ENCODE measurements around the gene POC1A. TPM values are rescaled to one million over a fixed set of nuclear protein-coding genes. Genes with fewer than 3 reads are reported as not detected.
"Not testable (repeated sequence)": the region's sequence is repeated elsewhere in the genome, so short reads cannot be mapped to it uniquely, and the experiment has no call there.

POC1A gene
- total RNA-seq, 1 donor from 2014 or later: 24.1 TPM

- no peaks in the 10 kb centered on the region for H3K27me3 Mint-ChIP-seq
- intact Hi-C loops (cut with micrococcal nuclease): loop anchor here (1.0 kb wide), 4 partner anchors 45 to 211 kb away; partner anchors contain the start of genes ALAS1, PARP3 and RPL29
- peak overlapping the region; percentile 92 for H3K4me3 Mint-ChIP-seq
- peaks cover 10% of the 10 kb centered on the region for H3K36me3 Mint-ChIP-seq (ENCODE audit: low read depth)
- H3K9me3 Mint-ChIP-seq: no peaks in the 10 kb centered on the region
- DNase-seq: peak; percentile 72
- peak overlapping the region; percentile 97 for H3K27ac Mint-ChIP-seq
- peaks cover 20% of the 10 kb centered on the region for H3K4me1 Mint-ChIP-seq
These were observed 680 bp downstream of the POC1A start for GRCh38 chr3:52153389-52154096.

DNA sequence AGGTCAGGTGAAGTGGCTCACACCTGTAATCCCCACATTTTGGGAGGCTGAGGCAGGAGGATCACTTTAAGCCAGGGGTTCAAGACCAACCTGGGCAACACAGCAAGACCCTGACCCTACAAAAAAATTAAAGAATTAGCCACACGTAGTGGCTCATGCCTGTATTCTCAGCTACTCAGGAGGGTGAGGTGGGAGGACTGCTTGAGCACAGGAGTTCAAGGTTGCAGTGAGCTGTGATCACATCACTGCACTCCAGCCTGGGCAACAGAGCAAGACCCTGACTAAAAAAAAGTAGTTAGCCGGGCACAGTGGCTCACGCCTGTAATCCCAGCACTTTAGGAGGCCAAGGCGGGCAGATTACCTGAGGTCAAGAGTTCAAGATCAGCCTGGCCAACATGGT lies 2.2 kb downstream of the POC1A start:
- Mint-ChIP-seq H3K4me1 (peaks cover 20% of the 10 kb centered on the region), H3K36me3 (ENCODE audit: low read depth) (peaks cover 13% of the 10 kb centered on the region)
- DNase-seq; H3K4me3 Mint-ChIP-seq; intact Hi-C loops (cut with micrococcal nuclease); H3K27ac Mint-ChIP-seq; H3K27me3 Mint-ChIP-seq; H3K9me3 Mint-ChIP-seq: not testable (repeated sequence)

DNA sequence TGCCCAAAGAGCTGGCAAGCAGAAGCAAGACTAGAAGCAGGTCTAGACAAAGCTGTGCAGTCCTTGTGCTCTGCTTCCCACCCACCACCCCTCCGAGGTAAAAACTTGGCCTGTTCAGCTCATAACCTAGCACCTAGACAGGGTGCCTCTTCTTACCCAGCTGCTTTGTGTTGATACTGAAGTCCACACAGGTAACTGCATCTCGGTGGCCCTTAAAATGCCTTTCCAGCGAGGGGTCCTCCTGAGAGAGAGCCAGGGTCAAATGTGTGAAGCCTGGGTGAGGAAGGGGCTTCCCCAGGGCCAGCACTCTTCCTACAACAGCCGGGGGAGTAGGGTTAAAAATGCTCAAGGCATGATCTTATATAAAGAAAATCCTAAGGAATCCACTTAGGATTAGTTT lies 3.4 kb downstream of the POC1A start:
- no peak overlapping the region for H3K4me3 Mint-ChIP-seq
- H3K36me3 Mint-ChIP-seq (ENCODE audit: low read depth): peaks cover 14% of the 10 kb centered on the region
- H3K9me3 Mint-ChIP-seq: no peaks in the 10 kb centered on the region
- intact Hi-C loops (cut with micrococcal nuclease): no loop called here
- no peak overlapping the region for H3K27ac Mint-ChIP-seq
- H3K27me3 Mint-ChIP-seq: no peaks in the 10 kb centered on the region
- H3K4me1 Mint-ChIP-seq: peaks cover 20% of the 10 kb centered on the region
- no peak for DNase-seq

DNA sequence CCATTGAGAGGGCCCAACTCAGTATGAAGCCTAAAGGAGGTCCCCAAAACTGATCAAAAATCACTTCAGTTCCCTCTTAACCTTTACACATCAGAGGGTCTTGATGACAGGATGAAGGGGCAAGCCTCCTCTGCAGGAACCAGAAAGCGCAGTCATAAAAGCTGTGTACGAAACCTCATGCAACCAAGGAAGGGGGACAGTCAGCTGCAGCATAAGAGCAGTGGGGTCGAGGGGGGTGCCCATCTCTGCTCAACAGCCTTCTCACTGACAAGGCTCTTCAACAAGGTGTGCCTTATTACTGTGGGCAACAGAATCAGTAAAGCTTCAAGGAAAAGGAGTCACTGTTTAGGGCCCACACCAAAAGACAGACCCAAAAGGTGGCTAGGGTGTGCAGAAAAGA lies 3.9 kb downstream of the POC1A start:
- peaks cover 14% of the 10 kb centered on the region for H3K36me3 Mint-ChIP-seq (ENCODE audit: low read depth)
- no peaks in the 10 kb centered on the region for H3K27me3 Mint-ChIP-seq

GRCh38 chr3:52149726-52150125 lies 4.5 kb downstream of the POC1A start:
- intact Hi-C loops (cut with micrococcal nuclease): no loop called here
- H3K27me3 Mint-ChIP-seq: no peaks in the 10 kb centered on the region

More for the DNA sequence above, 3.9 kb downstream of the POC1A start:
- no peak overlapping the region for H3K27ac Mint-ChIP-seq
- DNase-seq: no peak
- no peak overlapping the region for H3K4me3 Mint-ChIP-seq
- H3K9me3 Mint-ChIP-seq: no peaks in the 10 kb centered on the region
- peaks cover 20% of the 10 kb centered on the region for H3K4me1 Mint-ChIP-seq
- intact Hi-C loops (cut with micrococcal nuclease): no loop called here

GRCh38 chr3:52149021-52149420 lies 5.2 kb downstream of the POC1A start:
- Mint-ChIP-seq H3K4me1 (peaks cover 19% of the 10 kb centered on the region), H3K27ac (no peak overlapping the region), H3K4me3 (no peak overlapping the region), H3K9me3 (no peaks in the 10 kb centered on the region), H3K36me3 (ENCODE audit: low read depth) (peaks cover 21% of the 10 kb centered on the region), H3K27me3 (no peaks in the 10 kb centered on the region)
- intact Hi-C loops (cut with micrococcal nuclease): no loop called here
- DNase-seq: no peak

More at GRCh38 chr3:52149726-52150125, 4.5 kb downstream of the POC1A start:
- Mint-ChIP-seq H3K9me3 (no peaks in the 10 kb centered on the region), H3K4me1 (peaks cover 15% of the 10 kb centered on the region), H3K36me3 (ENCODE audit: low read depth) (peaks cover 19% of the 10 kb centered on the region), H3K4me3 (no peak overlapping the region), H3K27ac (no peak overlapping the region)
- no peak for DNase-seq

GRCh38 chr3:52147804-52148203 lies 6.4 kb downstream of the POC1A start:
- H3K4me3 Mint-ChIP-seq: no peak overlapping the region
- H3K27me3 Mint-ChIP-seq: no peaks in the 10 kb centered on the region
- H3K36me3 Mint-ChIP-seq (ENCODE audit: low read depth): peaks cover 21% of the 10 kb centered on the region
- H3K4me1 Mint-ChIP-seq: peaks cover 10% of the 10 kb centered on the region
- DNase-seq: no peak
- intact Hi-C loops (cut with micrococcal nuclease): no loop called here
- no peaks in the 10 kb centered on the region for H3K9me3 Mint-ChIP-seq
- H3K27ac Mint-ChIP-seq: no peak overlapping the region

DNA sequence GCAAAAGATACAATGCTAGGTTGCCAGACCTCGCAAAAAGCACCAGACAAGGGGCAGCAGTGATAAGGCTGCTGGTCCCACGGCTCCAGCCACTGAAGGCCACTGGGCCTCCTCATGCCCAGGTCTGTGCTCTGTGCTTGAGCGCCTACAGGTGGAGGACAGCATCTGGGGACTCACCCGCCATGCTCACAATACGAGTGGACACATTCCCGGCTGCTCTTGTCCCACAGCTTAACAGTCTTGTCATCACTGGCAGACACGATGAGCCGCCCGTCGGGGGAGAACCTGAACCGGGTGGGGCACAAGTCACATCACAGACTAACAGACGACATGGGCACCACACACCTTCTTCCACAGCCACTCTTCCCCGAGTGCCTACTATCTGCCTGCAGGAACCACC lies 7.4 kb downstream of the POC1A start:
- Mint-ChIP-seq H3K9me3 (no peaks in the 10 kb centered on the region), H3K4me3 (no peak overlapping the region), H3K36me3 (ENCODE audit: low read depth) (peaks cover 21% of the 10 kb centered on the region), H3K27ac (no peak overlapping the region), H3K4me1 (peaks cover 7% of the 10 kb centered on the region), H3K27me3 (no peaks in the 10 kb centered on the region)
- DNase-seq: no peak
- intact Hi-C loops (cut with micrococcal nuclease): no loop called here

DNA sequence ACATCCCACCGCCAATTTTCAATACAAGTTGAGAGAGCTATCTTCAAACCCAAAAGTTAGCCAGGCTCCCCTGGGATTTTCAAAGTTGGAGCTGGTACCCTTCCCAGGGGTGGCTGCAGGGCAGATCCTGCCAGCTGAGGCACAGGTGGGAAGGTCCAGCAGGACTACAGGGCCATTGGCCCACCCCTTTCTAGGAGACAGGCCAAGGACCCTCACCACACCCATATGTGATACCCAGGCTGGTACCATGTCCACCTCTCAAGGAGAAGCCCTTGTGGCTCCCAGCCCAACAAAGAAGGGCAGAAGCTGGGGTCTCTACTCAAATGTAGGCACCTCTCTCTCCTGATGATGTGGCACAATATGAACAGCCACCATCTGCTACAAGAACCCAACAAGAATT lies 8.0 kb downstream of the POC1A start:
- intact Hi-C loops (cut with micrococcal nuclease): no loop called here
- peaks cover 5% of the 10 kb centered on the region for H3K4me1 Mint-ChIP-seq

GRCh38 chr3:52145736-52146110 lies 8.5 kb downstream of the POC1A start:
- intact Hi-C loops (cut with micrococcal nuclease): loop anchor here (2.0 kb wide), 1 partner anchor 93 kb away; no protein-coding TSS in a partner anchor

More for the DNA sequence above, 8.0 kb downstream of the POC1A start:
- no peak overlapping the region for H3K27ac Mint-ChIP-seq
- no peak for DNase-seq
- H3K4me3 Mint-ChIP-seq: no peak overlapping the region
- no peaks in the 10 kb centered on the region for H3K9me3 Mint-ChIP-seq
- H3K36me3 Mint-ChIP-seq (ENCODE audit: low read depth): peaks cover 19% of the 10 kb centered on the region
- H3K27me3 Mint-ChIP-seq: no peaks in the 10 kb centered on the region

GRCh38 chr3:52144796-52145735 lies 9.2 kb downstream of the POC1A start:
- no peak for DNase-seq
- no peaks in the 10 kb centered on the region for H3K9me3 Mint-ChIP-seq
- intact Hi-C loops (cut with micrococcal nuclease): loop anchor here (1.0 to 2.0 kb wide), 3 partner anchors 92 to 203 kb away; partner anchors contain the start of gene PARP3
- peaks cover 20% of the 10 kb centered on the region for H3K36me3 Mint-ChIP-seq (ENCODE audit: low read depth)
- H3K27ac Mint-ChIP-seq: peak overlapping the region; percentile 19
- no peaks in the 10 kb centered on the region for H3K27me3 Mint-ChIP-seq
- H3K4me1 Mint-ChIP-seq: peaks cover 5% of the 10 kb centered on the region
- no peak overlapping the region for H3K4me3 Mint-ChIP-seq

More at GRCh38 chr3:52145736-52146110, 8.5 kb downstream of the POC1A start:
- Mint-ChIP-seq H3K4me3 (no peak overlapping the region), H3K27me3 (no peaks in the 10 kb centered on the region), H3K36me3 (ENCODE audit: low read depth) (peaks cover 19% of the 10 kb centered on the region), H3K4me1 (peaks cover 5% of the 10 kb centered on the region), H3K27ac (no peak overlapping the region), H3K9me3 (no peaks in the 10 kb centered on the region)
- DNase-seq: no peak

GRCh38 chr3:52144034-52144795 lies 10.0 kb downstream of the POC1A start:
- Mint-ChIP-seq H3K4me1 (peaks cover 5% of the 10 kb centered on the region), H3K4me3 (no peak overlapping the region), H3K9me3 (no peaks in the 10 kb centered on the region), H3K36me3 (ENCODE audit: low read depth) (peaks cover 17% of the 10 kb centered on the region), H3K27me3 (no peaks in the 10 kb centered on the region), H3K27ac (peak overlapping the region; percentile 40)
- intact Hi-C loops (cut with micrococcal nuclease): loop anchor here (1.0 to 2.0 kb wide), 3 partner anchors 91 to 202 kb away; partner anchors contain the start of gene PARP3
- DNase-seq: peak; percentile 95

- intact Hi-C loops (cut with micrococcal nuclease): loop anchor here (1.0 to 2.0 kb wide), 3 partner anchors 91 to 201 kb away; partner anchors contain the start of gene PARP3
- Mint-ChIP-seq H3K4me1 (peaks cover 5% of the 10 kb centered on the region), H3K4me3 (no peak overlapping the region), H3K9me3 (no peaks in the 10 kb centered on the region), H3K27ac (no peak overlapping the region), H3K36me3 (ENCODE audit: low read depth) (peaks cover 13% of the 10 kb centered on the region), H3K27me3 (no peaks in the 10 kb centered on the region)
- DNase-seq: no peak
These were observed 10.6 kb downstream of the POC1A start for GRCh38 chr3:52143616-52144015.
